SH-SY5Y (cell line): ENCODE data around the gene GXYLT2.

Experiments
- GATA2 ChIP-seq: IDR thresholded peaks from 2 replicates; pipeline ENCODE4 v1.6.1; 2011; ENCODE audit warnings: mild to moderate bottlenecking, low read depth, low read length
- GATA3 ChIP-seq: IDR thresholded peaks from 2 replicates; pipeline ENCODE4 v1.6.1; 2011; ENCODE audit warnings: low read depth, mild to moderate bottlenecking, low read length, moderate library complexity

- no peak for TF ChIP-seq GATA3
- TF ChIP-seq GATA2, result no peak
These were observed 85.3 kb downstream of the GXYLT2 start for GRCh38 chr3:72973031-72973723.
